HG03571 (cell line): Measurements from ENCODE around the gene CFP.
"Not testable (repeated sequence)": the region's sequence is repeated elsewhere in the genome, so short reads cannot be mapped to it uniquely, and the experiment has no call there.

Source experiments
- ATAC-seq: cut with Tn5 transposase; IDR thresholded peaks from one replicate; pipeline ENCODE4 v1.9.1; 2021; ENCODE audit not compliant: unreplicated experiment

CFP gene

DNA sequence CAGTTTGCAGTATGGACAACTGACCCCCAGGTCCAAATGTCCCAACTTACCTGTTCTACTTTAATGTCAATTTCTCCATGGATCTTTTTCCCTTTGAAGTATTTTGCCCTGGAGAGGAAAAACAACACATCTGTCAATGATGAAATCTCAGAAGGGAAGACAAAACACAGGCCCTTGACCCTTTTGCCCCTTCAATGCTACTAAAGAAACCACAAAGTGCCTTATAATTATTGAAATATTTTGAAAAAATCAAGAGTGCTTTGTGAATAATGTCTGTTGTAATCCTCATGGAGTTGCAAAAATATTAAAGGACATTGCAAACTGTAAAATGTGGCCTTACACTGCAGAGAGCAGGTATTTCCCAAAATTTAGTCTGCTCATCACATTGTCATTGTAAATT, 22.6 kb downstream of the CFP start:
- ATAC-seq, result no peak

DNA sequence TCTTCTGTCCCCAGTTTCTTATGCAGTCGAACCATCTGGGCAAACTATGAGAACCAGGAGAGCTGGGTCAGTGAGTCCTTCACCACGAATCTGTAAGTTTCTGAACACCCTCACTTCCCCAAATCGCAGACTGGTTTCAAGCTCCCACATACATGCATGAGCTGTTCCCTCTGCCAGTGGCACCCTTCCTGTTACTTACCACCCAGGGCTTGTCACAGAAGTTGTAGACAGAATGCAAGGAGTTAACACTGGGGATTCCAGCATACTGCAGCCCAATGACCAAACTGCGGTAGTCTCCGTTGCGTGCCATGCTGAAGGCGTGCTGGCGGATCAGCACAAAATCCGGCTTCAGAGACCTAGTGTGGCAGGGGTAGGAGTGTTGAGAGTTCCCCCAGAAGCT, 24.7 kb downstream of the CFP start:
- no peak for ATAC-seq

DNA sequence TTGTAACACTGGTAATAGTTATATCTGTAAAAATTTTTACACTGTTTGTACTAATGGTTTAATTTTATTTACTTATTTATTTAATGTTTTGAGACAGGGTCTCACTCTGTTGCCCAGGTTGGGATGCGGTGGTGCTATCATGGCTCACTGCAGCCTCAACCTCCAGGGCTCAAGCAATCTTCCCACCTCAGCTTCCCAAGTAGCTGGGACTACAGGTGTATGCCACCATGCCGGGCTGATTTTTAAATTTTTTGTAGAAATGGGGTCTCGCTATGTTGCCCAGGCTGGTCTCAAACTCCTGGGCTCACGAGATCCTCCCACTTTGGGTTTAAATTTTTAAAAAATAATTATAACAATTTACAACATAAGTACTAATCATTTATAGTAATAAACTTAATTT, 26.6 kb downstream of the CFP start:
- not testable (repeated sequence) for ATAC-seq

DNA sequence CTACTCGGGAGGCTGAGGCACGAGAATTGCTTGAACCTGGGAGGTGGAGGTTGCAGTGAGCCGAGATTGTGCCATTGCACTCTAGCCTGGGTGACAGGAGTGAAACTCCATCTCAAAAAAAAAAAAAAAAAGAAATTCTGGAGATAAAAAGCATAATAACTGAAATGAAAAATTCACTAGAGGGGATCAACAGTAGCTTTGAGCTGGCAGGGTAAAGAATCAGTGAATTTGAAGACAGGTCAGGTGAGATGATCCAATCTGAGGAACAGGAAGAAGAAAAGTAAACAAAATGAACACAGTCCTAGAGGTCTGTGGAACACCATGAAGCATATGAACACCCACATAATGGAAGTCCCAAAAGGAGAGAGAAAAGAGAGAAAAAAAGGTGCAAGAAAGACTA, 32.5 kb downstream of the CFP start:
- ATAC-seq, result no peak

DNA sequence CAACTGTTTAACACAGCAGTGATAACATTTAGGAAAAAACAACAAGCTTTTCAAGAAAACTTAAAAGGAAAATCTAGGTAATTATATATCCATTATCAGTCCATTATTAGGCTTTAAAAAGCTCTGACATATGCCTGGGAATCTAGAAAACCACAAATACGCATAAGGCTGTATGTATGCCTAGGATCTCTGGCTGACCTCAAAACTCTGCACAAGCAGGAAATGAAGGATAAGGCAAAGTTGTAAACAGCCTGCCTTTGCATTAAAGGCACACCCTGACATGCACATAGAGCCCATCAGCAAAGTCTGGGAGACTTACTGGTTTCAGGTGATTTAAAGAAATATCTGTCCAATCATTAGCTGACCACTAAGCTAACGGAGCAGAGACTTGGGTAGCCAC, 33.5 kb downstream of the CFP start:
- no peak for ATAC-seq

DNA sequence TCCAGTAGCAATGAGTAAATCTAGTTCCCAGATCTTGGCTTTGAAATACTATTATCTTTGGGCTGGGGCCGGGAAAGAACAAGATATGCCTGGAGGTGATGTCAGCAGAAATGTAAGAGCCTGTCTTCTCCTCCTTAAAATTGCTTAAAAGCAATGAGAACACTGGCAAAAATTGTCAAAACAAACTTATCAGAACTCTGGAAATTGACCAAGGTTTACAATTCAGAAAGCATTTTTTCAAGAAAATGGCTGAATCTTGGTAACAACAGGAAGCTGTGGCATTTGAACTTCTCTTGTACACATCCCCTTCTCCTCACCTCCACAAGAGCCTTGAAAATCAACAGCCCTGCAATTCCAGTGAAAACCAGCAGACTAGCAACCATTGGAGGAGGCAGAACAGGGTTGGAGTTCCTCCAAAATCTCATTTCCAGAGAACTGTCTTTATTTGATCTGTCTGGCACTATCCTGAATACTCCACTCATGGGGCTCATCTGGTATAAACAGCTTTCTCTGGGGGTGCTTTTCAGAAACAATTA, 33.9 kb downstream of the CFP start:
- ATAC-seq, result no peak

DNA sequence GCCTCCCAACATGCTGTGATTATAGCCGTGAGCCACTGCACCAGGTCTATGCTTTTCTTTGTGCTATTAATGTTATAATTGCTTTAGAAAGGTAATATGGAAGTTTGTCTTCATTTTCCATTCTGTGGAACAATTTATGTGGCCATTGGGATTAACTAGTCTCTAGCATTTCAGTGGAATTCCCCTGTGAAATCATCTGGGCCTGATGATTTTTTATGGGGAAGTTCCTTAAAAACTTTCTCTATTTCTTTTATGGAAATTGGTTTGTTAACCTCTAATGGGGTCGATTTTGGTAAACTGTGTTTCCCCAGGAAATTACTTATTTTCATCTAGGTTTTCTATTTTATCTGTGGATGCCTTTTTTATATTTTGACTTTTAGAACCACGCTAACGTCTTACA, 36.2 kb downstream of the CFP start:
- no peak for ATAC-seq

DNA sequence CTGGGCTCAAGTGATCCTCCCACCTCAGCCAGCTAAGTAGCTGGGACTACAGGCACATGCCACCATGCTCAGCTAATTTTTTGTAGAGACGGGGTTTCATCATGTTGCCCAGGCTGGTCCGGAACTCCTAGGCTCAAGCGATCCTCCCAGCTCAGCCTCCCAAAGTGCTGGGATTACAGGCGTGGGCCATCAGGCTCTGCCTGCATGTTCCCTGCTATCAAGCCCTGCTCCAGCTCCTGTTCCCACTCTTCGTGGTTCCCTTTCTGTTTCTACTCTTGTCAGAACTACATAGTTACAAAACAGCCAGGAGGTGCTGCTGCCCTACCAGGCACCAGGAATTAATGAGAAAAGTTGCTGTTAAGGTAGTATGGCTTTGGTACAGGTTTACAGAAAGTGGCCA, 38.7 kb downstream of the CFP start:
- ATAC-seq, result no peak

DNA sequence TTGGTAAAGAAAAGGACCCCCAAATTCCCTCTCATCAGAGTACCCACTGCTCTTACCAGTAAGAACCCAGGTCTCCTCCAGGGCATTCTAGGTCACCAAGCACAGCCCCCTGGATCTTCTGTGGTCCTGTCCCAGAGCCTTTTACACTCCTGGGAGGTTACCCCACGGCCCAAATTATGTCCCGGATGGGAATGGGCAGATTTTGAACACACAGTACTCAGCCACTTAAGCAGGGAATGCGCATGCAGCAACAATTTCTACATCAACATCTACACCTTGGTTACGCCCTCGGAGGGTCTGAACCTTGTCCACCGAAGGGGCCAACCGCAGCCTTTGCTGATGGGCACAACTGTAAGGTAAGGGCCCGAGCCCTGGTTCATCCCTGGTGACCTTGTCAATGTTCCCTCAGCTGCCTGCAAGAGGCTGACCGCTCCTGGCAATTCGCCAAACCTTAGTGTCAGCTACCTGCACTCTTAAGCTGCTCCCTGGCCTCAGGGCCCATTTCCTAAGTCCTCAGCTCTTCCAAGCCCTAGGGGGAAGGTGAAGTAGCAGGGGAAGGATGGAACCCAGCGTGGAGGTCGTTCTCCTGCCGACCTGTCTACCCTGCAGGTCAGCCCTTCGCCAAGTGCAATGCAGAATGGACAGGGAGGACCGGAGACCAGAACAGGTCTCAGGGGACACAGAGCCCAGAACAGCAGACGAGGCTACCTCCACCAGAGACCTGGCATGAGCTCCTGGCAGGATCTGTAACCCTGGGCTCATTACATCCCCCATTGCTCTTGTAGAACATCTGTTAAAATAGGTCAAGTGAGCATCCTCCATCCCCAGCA, 41.6 kb downstream of the CFP start:
- ATAC-seq, result no peak

DNA sequence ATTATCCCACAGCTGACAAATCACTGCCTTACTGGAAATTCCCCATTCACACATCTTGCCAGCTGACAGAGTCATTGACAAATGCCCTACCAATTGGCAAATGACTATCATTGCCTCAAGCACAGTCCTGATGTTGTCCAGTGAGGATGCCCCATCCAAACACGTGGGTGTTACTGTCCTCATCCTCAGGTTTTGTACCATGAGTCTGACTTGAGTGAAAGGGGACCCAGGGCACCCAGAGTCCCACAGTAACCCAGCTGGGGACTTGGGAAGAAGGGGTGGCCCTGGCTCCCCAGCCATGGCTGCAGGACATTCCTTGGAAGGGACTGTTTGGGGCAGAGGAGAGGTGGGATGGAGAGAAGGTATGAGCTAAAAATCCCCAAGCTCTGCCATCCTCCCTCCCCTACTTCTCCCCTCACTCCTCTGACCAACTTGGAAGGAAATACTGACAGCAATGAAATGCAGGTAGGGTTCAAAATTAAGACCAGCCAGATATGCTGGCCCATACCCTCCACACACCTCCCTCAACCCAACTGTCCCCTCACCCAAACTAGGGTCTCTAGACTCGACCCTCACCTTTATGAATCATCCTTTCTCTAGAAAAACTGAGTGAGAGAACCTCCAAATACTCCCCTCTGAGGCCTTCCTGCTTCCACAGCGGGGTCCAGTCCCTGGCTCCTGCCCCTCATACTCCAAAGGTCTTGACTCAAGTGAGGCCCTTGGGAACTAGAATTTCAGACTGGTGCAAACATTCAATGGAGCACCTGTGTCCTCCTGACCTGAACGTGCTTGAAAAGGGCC, 42.4 kb downstream of the CFP start:
- no peak for ATAC-seq

DNA sequence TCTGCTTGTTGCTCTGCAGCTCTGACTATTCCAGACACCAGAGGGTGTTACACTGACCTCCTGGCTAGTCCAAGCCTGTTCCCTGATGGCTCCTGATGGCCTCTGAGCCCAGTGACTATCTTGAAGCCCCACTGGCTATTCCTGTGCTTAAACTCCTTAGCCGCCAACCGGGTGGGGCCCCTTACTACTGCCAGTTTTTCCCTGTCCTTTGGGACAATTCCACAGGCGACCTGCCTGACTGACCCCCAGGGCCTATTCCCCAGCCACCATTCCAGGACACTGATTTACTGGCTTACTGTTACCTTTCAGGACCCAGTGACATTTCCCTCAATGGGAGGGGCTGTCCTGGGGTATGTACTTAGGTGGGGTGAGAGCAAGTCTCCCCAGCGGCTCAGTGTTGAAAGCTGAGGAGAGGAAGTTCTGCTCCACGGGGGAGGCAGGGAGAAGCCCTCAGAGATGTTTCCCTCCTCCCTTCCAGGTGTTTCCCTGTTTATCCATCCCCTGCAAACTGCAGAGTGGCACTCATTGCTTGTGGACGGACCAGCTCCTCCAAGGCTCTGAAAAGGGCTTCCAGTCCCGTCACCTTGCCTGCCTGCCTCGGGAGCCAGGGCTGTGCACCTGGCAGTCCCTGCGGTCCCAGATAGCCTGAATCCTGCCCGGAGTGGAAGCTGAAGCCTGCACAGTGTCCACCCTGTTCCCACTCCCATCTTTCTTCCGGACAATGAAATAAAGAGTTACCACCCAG, 43.5 kb downstream of the CFP start:
- ATAC-seq, result no peak

DNA sequence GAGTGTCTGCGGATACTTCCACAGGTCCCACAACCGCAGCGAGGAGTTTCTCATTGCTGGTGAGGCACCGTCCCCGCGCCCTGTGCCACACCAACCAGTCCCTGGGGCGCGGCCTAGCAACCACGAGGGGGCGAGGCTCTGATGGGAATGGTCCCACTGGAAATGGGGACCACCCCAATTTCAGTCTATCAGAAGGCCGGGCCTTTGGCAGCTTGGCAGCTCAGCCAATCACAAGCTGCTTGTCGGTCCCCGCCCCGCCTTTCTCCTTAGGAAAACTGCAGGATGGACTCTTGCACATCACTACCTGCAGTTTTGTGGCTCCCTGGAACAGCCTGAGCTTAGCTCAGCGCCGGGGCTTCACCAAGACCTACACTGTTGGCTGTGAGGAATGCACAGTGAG, 44.5 kb downstream of the CFP start:
- no peak for ATAC-seq

DNA sequence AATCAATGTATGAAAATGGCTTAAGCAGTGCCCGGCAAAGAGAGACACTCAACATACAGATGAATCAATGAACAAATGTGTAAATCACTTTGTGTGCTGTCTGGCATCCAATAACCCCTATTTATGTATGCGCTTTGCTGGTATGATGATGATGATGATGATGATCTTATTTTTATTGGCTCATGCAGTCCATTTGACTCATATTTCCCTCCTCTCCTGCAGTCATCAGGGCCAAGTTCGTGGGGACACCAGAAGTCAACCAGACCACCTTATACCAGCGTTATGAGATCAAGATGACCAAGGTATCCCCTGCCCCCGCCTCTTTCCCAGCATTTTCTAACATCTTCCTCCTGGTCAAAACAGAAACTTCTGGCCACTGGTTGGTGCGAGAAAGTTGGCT, 45.0 kb downstream of the CFP start:
- ATAC-seq, result no peak

DNA sequence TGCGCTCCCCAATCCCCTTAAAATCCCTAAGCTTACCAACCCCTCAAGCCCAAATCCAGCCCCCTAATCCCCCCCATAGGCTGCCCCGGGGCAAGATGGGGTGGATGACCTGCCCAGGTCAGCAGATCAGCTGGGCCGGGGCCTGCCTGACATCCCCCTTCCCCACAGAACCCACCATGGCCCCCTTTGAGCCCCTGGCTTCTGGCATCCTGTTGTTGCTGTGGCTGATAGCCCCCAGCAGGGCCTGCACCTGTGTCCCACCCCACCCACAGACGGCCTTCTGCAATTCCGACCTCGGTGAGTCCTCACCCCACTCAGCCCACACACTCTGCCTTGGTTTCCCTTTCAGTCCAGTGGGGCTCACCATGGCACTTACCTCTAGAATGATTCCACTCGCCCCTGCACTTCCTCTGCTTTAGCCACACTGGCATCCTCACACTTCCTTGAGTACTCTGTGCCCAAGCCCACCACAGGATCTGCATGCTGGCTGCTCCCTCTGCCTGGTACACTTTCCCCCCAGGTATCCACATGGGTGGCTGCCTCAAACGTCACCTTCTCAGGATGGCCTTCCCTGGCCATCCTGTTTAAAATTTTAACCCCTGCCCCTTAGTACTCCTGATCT, 46.4 kb downstream of the CFP start:
- no peak for ATAC-seq

DNA sequence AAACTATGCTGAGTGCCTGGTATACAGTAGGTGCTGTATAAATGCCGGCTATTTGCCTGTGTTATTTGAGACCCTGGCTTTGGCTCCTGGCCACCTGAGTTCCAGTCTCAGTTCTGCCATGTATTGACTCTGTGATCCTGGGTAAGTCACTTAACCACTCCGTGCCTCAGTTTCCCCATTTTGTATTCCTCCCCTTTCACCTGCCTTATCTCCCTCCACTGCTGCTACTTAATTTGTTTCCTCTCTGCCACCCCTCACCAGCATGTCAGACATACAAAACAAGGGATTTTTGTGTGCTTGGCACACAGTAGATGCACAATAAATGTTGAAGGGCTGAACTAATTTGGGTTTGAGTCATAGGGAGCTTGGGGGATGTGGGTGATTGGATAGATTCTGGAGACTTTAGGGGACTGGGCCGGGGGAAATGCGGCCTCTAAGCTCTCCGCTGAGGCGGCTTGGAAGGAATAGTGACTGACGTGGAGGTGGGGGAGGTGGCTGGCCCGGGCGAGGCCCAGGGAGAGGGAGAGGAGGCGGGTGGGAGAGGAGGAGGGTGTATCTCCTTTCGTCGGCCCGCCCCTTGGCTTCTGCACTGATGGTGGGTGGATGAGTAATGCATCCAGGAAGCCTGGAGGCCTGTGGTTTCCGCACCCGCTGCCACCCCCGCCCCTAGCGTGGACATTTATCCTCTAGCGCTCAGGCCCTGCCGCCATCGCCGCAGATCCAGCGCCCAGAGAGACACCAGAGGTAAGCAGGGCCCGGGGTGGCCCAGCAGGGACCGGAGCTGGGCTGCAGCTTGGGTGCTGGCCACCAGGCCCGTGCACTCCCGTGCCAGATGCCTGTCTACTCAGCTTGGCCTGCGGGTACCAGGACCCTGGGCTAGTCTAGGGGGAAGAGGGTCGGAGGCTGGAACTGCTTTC, 47.7 kb downstream of the CFP start, which contains the start of gene TIMP1:
TIMP1 (plus strand) TSS at position 706 of the 917 bp plus-strand sequence. CDS start 980 bp downstream, outside the sequence.
- ATAC-seq, result peak; percentile 85

DNA sequence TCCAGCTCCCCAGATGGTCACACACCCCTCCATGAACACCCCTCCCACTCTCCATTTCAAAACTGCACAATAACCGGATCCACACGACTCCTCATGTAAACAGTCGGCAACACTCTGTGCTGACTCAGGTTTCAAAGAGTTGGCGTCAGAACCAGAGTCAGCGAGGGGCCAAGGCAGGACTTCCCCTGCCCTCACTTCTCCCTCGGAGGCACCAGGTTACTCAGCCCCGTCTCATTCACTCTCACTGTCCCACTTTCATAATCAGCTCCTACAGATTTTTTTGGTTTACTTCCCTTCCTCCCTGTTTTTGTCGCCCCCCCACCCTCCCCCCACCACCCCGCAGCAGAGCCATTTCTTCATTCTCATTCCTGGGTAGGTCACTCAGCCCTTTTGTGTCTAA, 50.2 kb downstream of the CFP start:
- ATAC-seq, result no peak

DNA sequence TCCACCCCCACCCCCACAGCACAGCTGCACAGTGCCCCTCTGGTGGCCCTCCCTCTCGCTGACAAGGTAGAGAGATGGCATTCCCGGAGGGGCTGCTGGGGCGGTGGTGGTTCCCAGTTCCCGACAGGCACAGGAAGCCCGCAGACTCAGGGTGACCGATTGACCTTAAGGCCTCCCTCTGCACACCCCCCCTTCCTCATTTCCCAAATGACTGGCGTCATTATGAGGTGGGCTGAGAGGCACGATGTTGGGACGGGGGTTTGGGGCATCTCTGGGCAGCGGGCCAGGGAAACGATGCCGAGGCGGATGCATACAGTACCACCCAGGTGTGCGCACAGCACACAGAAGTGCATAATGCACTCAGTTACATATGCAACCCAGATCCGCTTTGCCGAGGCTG, 51.0 kb downstream of the CFP start:
- no peak for ATAC-seq

DNA sequence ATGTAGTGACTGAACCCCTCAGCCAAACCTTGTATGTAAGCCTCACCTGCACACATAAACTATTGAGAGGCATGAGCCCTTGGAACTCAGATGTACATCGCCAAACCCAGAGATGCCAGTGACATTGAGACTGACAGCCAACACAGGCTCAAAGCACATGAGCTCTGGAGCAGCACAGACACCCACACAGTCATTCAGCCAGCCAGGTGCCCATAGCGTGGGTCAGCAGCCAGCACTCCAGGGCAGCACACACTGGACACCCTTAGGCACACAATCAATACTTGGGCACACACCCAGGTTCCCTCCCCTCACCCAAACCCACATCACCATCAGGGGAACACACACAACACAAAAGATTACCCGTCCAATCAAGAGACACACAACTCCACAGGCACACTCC, 51.8 kb downstream of the CFP start:
- ATAC-seq, result no peak

DNA sequence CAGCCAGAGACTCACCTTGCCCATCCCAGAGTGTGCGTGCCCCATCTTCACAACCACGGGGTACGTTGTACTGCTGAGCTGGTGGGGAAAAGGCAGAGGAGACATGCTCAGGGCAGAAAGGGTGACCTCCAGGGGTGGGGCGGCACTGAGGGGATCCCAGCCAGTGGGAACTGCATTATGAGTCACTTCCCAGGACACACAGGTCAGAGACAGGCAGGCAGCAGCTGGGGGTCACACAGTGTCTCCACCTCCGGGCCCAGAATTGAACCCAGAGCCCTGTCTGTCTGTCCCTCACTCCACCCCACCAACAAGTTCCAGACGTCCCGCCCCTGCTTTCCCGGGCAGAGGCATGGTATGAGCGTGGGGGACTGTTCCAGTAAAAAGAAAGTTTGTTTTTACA, 52.3 kb downstream of the CFP start:
- no peak for ATAC-seq
